ENCODE measurements around the gene OSER1. TPM values are rescaled to one million over a fixed set of nuclear protein-coding genes. Genes with fewer than 3 reads are reported as not detected.

The OSER1 gene
- total RNA-seq, 1 experiment from 2014 or later: 35.7 TPM

DNA sequence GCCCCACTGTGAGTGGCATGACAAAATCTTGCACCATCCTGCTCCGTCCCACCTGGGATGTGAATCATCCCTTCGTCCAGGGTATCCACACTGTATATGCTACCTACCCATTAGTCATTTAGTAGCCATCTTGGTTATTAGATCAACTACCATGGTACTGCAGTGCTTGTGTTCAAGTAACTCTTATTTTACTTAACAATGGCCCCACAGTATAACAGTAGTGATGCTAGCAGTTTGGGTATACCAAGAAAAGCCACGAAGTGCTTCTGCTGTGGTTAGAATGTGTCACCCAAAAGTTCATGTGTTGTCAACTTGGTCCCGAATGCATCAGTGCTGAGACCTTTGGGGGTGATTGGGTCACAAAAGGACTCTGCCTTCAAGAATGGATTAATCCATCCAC, 11.7 kb downstream of the OSER1 start:
- H3K4ac ChIP-seq (ENCODE audit: low read depth, low read length): no peak overlapping the region
- no peak overlapping the region for H2BK15ac ChIP-seq (ENCODE audit: low read depth, low read length)
- WGBS (ENCODE audit: extremely low coverage, insufficient read length, low lambda C conversion rate): no CpG with 5 or more reads among the region's 4 CpGs
- peaks cover 2% of the 10 kb centered on the region for H3K79me1 ChIP-seq (ENCODE audit: insufficient read depth, low read depth, low read length, poor library complexity, severe bottlenecking)
- H3K27me3 ChIP-seq (ENCODE audit: insufficient read depth, low read length): no peaks in the 10 kb centered on the region
- no peak overlapping the region for H3K4me2 ChIP-seq (ENCODE audit: insufficient read depth, insufficient read length, low read length)
- TF ChIP-seq, protein P1, sequence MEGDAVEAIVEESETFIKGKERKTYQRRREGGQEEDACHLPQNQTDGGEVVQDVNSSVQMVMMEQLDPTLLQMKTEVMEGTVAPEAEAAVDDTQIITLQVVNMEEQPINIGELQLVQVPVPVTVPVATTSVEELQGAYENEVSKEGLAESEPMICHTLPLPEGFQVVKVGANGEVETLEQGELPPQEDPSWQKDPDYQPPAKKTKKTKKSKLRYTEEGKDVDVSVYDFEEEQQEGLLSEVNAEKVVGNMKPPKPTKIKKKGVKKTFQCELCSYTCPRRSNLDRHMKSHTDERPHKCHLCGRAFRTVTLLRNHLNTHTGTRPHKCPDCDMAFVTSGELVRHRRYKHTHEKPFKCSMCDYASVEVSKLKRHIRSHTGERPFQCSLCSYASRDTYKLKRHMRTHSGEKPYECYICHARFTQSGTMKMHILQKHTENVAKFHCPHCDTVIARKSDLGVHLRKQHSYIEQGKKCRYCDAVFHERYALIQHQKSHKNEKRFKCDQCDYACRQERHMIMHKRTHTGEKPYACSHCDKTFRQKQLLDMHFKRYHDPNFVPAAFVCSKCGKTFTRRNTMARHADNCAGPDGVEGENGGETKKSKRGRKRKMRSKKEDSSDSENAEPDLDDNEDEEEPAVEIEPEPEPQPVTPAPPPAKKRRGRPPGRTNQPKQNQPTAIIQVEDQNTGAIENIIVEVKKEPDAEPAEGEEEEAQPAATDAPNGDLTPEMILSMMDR (conservative IDR thresholded peaks at IDR 0.05): no peak
- no peaks in the 10 kb centered on the region; the same call in 1 of the 2 replicates for H3K79me2 ChIP-seq (ENCODE audit: insufficient read depth, low read length)
- no peaks in the 10 kb centered on the region for H3K27me3 Mint-ChIP-seq (ENCODE audit: low read depth)
- no peaks in the 10 kb centered on the region for H3K9me3 ChIP-seq (ENCODE audit: control insufficient read depth, low read depth, low read length)
- no peaks in the 10 kb centered on the region for H3K9me3 Mint-ChIP-seq
- H3K18ac ChIP-seq (ENCODE audit: insufficient read length, low read depth, low read length): no peak overlapping the region
- no peaks in the 10 kb centered on the region for H3K23me2 ChIP-seq (ENCODE audit: insufficient read length, low read depth, low read length, poor library complexity, severe bottlenecking)
- H2BK5ac ChIP-seq (ENCODE audit: insufficient read length, low read length): no peak overlapping the region
- no peak overlapping the region for H4K8ac ChIP-seq (replicated peaks; ENCODE audit: insufficient read length, low read depth, low read length)
- H3K27ac Mint-ChIP-seq: no peak overlapping the region
- no peak overlapping the region for H4K5ac ChIP-seq (ENCODE audit: insufficient read length, low read depth, low read length)
- no peaks in the 10 kb centered on the region for H4K20me1 ChIP-seq (ENCODE audit: control insufficient read depth, insufficient read depth, insufficient read length)
- no peak overlapping the region for H3T11ph ChIP-seq (ENCODE audit: low read length)
- no peak overlapping the region for H2BK20ac ChIP-seq (ENCODE audit: low read depth, low read length, poor library complexity, severe bottlenecking)
- H3K4me1 Mint-ChIP-seq: no peaks in the 10 kb centered on the region
- no peak overlapping the region for H2AFZ ChIP-seq (ENCODE audit: low read length)
- no peak overlapping the region for H3K56ac ChIP-seq (ENCODE audit: insufficient read length, low read depth, low read length)
- no peak overlapping the region for H3K9ac ChIP-seq (ENCODE audit: extremely low read depth, insufficient read length, low read length)
- H3K36me3 Mint-ChIP-seq (ENCODE audit: insufficient read depth in 1 of 3, low read depth in 3 of 3): peaks cover 35 to 66% (median 62%) of the 10 kb centered on the region in 3 experiments; a peak in 6 of 7 replicates
- H3K4me1 ChIP-seq (ENCODE audit: insufficient read depth, low read length): no peaks in the 10 kb centered on the region
- H2AK5ac ChIP-seq (ENCODE audit: insufficient read length, low read length): no peak overlapping the region
- no peak overlapping the region for H3K4me3 Mint-ChIP-seq
- no peak overlapping the region for H3K14ac ChIP-seq (ENCODE audit: insufficient read depth, low read length)
- H2BK12ac ChIP-seq (ENCODE audit: insufficient read length, low read depth, low read length): no peak overlapping the region
- no peak overlapping the region for H3K23ac ChIP-seq (ENCODE audit: insufficient read length, low read depth, low read length)
- H3K27ac ChIP-seq (ENCODE audit: insufficient read length, low read depth, low read length): no peak overlapping the region
- no peak overlapping the region for H2BK120ac ChIP-seq (ENCODE audit: low read depth, low read length, poor library complexity, severe bottlenecking)
- H4K91ac ChIP-seq (ENCODE audit: insufficient read length, low read depth, low read length): no peak overlapping the region
- DNase-seq: no peak
